Parathyroid adenoma (tissue), 2 donors: Measurements from ENCODE around the gene SCN5A.

Source experiments
- H2AFZ ChIP-seq: fragments of 300-600 bp; sonication (generic); one replicate; pipeline ENCODE4 v1.7.0; 2017; ENCODE audit warnings: antibody characterized with exemption, mild to moderate bottlenecking
- H3K27ac ChIP-seq: fragments of 300-600 bp; sonication (generic); one replicate; pipeline ENCODE4 v1.7.0; 2017
- H3K27me3 ChIP-seq: fragments of 300-600 bp; sonication (generic); one replicate; pipeline ENCODE4 v1.7.0; 2017; ENCODE audit warnings: low read length; ENCODE audit not compliant: control insufficient read depth, insufficient read depth
- H3K36me3 ChIP-seq: fragments of 300-600 bp; sonication (generic); one replicate; pipeline ENCODE4 v1.7.0; 2017; ENCODE audit warnings: low read length; ENCODE audit not compliant: control insufficient read depth, insufficient read depth
- H3K4me1 ChIP-seq: fragments of 300-600 bp; sonication (generic); one replicate; pipeline ENCODE4 v1.7.0; 2017; ENCODE audit warnings: control low read depth
- H3K4me2 ChIP-seq: fragments of 300-600 bp; sonication (generic); one replicate; pipeline ENCODE4 v1.7.0; 2017; ENCODE audit warnings: low read length
- H3K4me3 ChIP-seq: fragments of 300-600 bp; sonication (generic); one replicate; pipeline ENCODE4 v1.7.0; 2017; ENCODE audit warnings: low read depth, low read length
- H3K79me2 ChIP-seq: fragments of 300-600 bp; sonication (generic); one replicate; pipeline ENCODE4 v1.7.0; 2017; ENCODE audit warnings: control low read depth
- H3K9ac ChIP-seq: fragments of 300-600 bp; sonication (generic); one replicate; pipeline ENCODE4 v1.7.0; 2017; ENCODE audit warnings: mild to moderate bottlenecking
- H3K9me3 ChIP-seq: fragments of 300-600 bp; sonication (generic); one replicate; pipeline ENCODE4 v1.7.0; 2017; ENCODE audit warnings: low read length; ENCODE audit not compliant: control insufficient read depth
- TF ChIP-seq, protein P1 (sequence below): fragments of 300-600 bp; sonication (generic); IDR thresholded peaks from one replicate; pipeline ENCODE4 v1.7.0; 2017; ENCODE audit warnings: antibody characterized with exemption, mild to moderate bottlenecking
- donor health status: primary hyperparathyroidism.

The SCN5A gene

DNA sequence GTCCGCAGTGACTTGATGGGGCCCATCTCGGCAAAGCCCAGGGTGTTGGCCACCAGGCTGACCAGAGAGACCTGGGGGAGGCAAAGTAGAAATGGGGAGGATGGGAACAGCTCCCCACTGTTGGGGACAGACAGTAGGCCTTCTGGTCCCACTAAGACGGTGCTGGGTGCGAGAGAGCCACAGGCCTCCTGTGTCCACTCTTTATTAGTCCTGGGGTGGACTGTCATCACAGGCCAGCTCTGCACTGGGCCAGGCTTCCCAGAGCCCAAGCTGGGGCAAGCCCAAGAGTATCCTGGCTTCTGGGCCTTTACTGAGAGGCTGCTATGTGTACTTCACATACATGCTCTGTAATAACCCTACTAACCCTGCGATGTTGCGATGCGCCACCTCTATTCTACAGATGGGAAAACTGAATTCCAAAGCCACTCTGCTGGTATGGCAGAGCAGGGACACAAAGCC lies 87.0 kb downstream of the SCN5A start:
- H3K27ac ChIP-seq: no peak overlapping the region
- TF ChIP-seq, protein P1, sequence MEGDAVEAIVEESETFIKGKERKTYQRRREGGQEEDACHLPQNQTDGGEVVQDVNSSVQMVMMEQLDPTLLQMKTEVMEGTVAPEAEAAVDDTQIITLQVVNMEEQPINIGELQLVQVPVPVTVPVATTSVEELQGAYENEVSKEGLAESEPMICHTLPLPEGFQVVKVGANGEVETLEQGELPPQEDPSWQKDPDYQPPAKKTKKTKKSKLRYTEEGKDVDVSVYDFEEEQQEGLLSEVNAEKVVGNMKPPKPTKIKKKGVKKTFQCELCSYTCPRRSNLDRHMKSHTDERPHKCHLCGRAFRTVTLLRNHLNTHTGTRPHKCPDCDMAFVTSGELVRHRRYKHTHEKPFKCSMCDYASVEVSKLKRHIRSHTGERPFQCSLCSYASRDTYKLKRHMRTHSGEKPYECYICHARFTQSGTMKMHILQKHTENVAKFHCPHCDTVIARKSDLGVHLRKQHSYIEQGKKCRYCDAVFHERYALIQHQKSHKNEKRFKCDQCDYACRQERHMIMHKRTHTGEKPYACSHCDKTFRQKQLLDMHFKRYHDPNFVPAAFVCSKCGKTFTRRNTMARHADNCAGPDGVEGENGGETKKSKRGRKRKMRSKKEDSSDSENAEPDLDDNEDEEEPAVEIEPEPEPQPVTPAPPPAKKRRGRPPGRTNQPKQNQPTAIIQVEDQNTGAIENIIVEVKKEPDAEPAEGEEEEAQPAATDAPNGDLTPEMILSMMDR: no peak

DNA sequence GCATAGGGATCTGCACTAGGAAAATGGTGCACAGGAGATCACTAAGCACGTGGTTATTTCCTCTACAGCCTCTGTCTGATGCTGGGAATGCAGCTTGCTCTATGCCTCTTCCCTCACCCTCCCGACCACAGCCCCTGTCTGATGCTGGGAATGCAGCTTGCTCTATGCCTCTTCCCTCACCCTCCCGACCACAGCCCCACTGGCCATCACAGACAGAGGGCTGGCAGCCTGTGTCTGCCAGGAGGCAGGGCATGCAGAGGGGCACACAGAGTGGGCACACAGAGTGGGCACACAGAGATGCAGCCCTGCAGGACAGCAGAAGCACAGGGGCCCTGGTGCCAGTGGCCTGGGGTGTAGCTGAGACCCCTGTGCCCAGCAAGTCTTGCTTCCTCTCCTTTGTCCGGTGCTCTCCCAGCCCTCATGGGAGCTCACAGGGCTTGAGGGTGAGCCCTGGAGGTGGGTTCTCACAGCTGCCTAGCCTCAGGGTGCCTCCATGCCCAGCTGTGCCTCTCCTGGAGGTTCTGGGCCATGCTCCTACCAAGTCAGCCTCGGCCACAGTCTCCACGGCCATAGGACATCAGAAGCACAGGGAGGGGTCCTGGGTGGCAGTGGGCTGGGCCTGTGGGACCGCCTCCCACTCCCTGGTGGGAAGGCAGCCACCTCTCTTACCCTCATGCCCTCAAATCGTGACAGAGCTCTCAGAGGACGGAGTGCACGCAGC lies 87.6 kb downstream of the SCN5A start:
- Histone ChIP-seq H3K4me2 (no peak overlapping the region), H3K4me1 (no peaks in the 10 kb centered on the region), H3K27me3 (no peaks in the 10 kb centered on the region), H3K9ac (no peak overlapping the region), H3K36me3 (no peaks in the 10 kb centered on the region), H2AFZ (no peak overlapping the region), H3K79me2 (no peaks in the 10 kb centered on the region), H3K4me3 (no peak overlapping the region), H3K9me3 (no peaks in the 10 kb centered on the region), H3K27ac (no peak overlapping the region)
- TF ChIP-seq, protein P1: no peak

More for the DNA sequence above, 87.0 kb downstream of the SCN5A start:
- Histone ChIP-seq H3K4me2 (no peak overlapping the region), H3K9me3 (no peaks in the 10 kb centered on the region), H3K4me3 (no peak overlapping the region), H3K79me2 (no peaks in the 10 kb centered on the region), H3K4me1 (no peaks in the 10 kb centered on the region), H3K36me3 (no peaks in the 10 kb centered on the region), H2AFZ (no peak overlapping the region), H3K9ac (no peak overlapping the region), H3K27me3 (no peaks in the 10 kb centered on the region)

DNA sequence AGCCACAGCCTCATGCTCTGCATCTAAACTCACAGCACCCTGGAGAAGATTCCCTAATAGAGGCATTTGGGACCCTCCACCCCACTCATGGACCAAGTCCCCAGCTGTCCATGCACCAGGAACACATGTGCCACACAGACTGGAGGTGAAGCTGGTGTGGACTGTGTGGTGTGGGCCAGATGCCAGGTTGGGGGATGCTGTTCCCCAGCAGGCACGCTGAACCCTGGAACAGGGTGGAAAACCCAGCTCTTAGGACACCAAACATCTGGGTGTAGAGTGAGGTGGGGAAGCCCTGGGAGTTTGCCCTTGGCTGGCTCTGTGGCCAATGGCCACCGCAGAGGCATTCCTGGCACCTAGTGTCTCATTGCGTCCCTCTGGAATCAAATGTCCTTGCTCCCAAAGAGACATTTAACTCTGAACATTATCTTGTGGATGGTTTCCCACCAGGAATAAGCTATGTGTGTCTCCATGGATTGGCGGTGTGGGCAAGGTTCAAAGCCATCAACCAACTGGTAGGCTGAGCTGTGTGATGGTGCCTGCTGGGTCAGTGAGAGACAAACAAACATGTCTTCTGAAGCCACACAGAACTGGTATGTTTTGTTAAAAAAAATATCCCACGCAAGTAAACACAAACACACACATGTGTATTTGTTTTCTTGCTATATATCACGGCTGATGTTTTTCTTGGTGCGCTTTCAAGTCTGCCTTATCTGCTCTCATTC lies 88.3 kb downstream of the SCN5A start:
- Histone ChIP-seq H3K4me3 (no peak overlapping the region), H3K27me3 (no peaks in the 10 kb centered on the region), H3K4me2 (no peak overlapping the region), H3K9me3 (no peaks in the 10 kb centered on the region), H3K27ac (no peak overlapping the region), H2AFZ (no peak overlapping the region), H3K36me3 (no peaks in the 10 kb centered on the region), H3K79me2 (no peaks in the 10 kb centered on the region), H3K9ac (no peak overlapping the region), H3K4me1 (no peaks in the 10 kb centered on the region)
- TF ChIP-seq, protein P1: no peak

DNA sequence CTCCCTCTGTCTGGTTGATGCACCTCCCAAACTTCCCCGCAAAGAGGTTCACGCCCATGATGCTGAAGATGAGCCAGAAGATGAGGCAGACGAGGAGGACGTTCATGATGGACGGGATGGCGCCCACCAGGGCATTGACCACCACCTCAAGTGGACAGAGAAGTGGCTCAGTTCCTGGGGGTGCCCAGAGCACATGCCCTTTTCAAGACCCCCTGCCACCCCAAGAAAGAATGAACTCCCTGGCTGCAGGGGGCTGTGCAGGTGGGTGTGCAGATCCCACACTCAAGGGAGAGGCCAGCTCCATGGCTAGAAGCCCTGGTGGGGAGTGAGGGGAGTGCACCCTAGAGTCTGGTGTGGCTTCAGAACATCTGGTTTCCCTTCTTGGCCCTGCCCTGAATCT lies 89.2 kb downstream of the SCN5A start:
- TF ChIP-seq, protein P1: no peak
- H3K9ac ChIP-seq: no peak overlapping the region
- no peaks in the 10 kb centered on the region for H3K4me1 ChIP-seq
- H3K79me2 ChIP-seq: no peaks in the 10 kb centered on the region
- H3K36me3 ChIP-seq: no peaks in the 10 kb centered on the region
- H3K9me3 ChIP-seq: no peaks in the 10 kb centered on the region
- H2AFZ ChIP-seq: no peak overlapping the region
- no peak overlapping the region for H3K4me2 ChIP-seq
- no peaks in the 10 kb centered on the region for H3K27me3 ChIP-seq
- no peak overlapping the region for H3K27ac ChIP-seq
- H3K4me3 ChIP-seq: no peak overlapping the region
